ENCODE measurements around the gene SNX24.
A peak's percentile ranks its signal among the peaks of the same experiment; 100 is the strongest.

Gene SNX24

DNA sequence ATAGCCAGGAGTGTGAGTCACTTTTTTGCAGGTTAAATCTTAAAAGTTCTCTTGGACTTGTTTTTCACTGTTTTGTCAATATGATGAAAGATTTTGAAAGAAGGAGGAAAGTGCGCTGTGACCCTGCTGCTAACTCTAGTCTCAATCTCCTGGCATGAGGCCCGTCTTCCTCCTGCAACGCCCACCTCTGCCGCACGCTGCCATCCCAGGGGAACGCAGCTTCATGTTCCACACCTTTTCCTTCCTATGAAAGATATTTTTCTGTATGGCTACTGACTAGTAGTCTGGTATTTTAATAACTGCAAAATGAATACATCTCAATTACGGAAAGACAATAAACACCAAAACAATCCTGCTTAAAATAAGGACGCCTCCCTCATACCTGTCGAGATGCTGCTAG, 182.8 kb downstream of the SNX24 start:
- DNase-seq (ENCODE audit: low read depth), result no peak

- DNase-seq (ENCODE audit: low read depth), result no peak
Observed at GRCh38 chr5:123033157-123033671, 187.8 kb downstream of the SNX24 start.

GRCh38 chr5:123035360-123035917, 190.0 kb downstream of the SNX24 start:
- DNase-seq (ENCODE audit: low read depth), result peak; percentile 63

DNA sequence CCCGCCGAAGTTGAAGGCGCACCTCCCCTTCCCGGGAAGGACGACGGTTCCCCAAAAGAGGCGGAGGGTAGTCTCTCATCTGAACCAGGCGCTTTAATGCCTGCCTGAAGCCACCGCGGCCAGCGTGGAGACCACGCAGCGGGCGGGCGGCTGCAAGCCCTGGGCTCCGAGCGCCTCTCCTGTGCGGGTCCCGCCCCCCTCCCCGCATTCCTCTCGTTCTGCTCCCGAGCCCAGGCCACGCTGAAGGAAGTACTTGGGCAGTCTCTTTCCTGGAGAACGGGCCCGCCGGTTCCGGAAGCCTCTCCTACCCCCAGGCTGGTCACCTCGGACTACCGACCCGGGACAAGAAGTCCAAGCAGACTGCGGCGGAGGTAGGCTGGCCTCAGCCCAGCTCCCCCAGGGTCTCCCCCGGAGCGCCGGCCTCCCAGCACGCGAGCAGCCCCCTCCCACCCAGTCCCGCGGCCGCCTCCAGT, 190.5 kb downstream of the SNX24 start:
- DNase-seq (ENCODE audit: low read depth), result peak; percentile 64

DNA sequence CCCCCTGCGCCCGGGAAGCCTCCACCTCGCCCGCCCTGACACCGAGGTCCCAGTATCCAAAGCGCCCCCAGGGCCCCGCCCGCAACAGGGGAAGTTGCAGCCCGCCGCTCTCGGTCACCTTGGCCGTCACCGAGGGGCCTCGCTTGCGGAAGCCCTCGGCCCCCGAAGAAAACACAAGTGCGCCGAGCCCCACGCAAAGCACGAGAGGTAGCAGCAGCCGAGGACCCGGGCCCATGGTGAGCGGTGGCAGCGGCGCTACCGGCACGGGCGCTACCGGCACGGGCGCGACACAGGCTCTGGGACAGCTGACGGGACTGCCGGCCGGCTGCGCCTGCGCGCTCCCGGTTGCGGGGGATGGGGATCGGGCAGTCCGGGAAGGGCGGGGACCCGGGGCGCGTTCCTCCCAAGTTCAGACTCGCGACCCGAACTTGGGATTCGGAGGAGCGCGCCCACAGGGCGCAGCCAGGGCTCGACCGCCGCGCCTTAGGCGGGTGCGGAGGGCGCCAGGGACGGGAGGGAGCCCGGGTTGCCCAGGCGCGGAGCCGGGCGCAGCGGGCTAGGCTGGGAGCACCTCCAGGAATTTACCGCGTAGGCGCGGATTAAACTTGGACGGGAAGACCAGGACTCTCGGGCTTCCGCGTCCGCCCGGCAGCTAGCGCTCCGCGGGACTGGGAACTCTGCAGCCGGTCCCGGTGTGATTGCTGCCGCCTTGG, 191.1 kb downstream of the SNX24 start, which contains the start of gene PPIC:
PPIC (minus strand) TSS at position 335 of the 713 bp plus-strand sequence; CDS start at position 235, 100 bp downstream.
- peak; percentile 82 for DNase-seq (ENCODE audit: low read depth)

DNA sequence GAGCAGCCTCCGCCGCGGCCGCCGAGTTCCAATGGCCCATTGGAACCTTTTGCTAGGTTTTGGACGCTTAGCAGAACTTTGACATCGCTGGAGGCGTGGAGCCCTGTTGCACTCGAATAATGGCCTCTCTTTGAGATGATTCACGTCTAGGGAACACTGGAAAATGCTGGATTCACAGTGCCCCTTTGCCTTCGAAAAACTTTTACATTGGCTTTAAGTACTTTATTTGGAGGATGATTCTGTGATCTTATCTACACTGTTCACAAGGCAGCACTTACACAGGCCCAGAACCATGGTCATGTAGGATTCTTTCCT, 191.6 kb downstream of the SNX24 start:
- no peak for DNase-seq (ENCODE audit: low read depth)

- DNase-seq (ENCODE audit: low read depth), result no peak
Observed at GRCh38 chr5:123039673-123040072, 194.3 kb downstream of the SNX24 start.

GRCh38 chr5:123044926-123045617, 199.7 kb downstream of the SNX24 start:
- no peak for DNase-seq (ENCODE audit: low read depth)

DNA sequence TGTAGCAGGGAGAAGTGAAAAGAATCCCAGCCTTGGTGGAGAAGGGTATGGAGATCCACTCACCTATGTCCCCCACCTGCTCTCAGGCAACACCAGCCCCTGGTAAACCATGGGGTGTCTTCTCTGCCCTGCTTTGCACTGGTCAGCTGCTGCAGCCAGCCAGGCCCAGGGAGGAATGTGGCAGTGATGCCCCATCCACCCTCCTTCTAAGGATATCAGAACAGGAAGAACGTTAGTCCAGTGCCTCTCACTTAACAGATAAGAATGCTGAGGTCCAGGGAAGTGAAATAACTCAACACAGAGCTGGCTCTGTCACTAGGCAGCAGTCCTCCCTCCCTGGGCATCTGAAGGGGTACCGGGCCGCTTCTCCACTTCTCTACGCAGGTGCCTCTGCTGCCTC, 200.8 kb downstream of the SNX24 start:
- no peak for DNase-seq (ENCODE audit: low read depth)

DNA sequence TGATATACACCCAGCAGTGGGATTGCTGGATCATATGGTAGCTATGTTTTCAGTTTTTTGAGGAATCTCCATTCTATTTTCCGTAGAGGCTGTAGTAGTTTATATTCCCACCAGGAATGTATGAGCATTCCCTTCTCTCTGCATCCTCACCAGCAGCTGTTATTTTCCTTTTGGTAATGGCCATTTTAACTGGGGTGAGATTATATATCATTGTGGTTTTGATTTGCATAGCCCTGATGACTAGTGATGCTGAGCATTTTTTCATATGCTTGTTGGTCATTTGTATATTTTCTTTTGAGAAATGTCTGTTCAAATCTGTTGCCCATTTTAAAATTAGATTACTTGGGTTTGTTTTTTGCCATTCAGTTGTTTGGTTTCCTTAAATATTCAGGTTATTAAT, 202.3 kb downstream of the SNX24 start:
- DNase-seq (ENCODE audit: low read depth), result peak; percentile 33

GRCh38 chr5:123051206-123051605, 205.8 kb downstream of the SNX24 start:
- no peak for DNase-seq (ENCODE audit: low read depth)

All from ELR (cell line).